Measurements from ENCODE around the gene GIMAP2.
"Not testable (repeated sequence)": the region's sequence is repeated elsewhere in the genome, so short reads cannot be mapped to it uniquely, and the experiment has no call there.

GIMAP2 gene

GRCh38 chr7:150676854-150677253 lies 8.7 kb upstream of the GIMAP2 start:
- DNase-seq (ENCODE audit: low spot score), result not testable (repeated sequence)

GRCh38 chr7:150678601-150679000 lies 6.9 kb upstream of the GIMAP2 start:
- not testable (repeated sequence) for DNase-seq (ENCODE audit: low spot score)

- not testable (repeated sequence) for DNase-seq (ENCODE audit: low spot score)
Observed at GRCh38 chr7:150680364-150680763, 5.1 kb upstream of the GIMAP2 start.

- no peak for DNase-seq (ENCODE audit: low spot score)
Observed at GRCh38 chr7:150686030-150686631, 625 bp downstream of the GIMAP2 start.

- DNase-seq (ENCODE audit: low spot score), result no peak
Observed at GRCh38 chr7:150688630-150689029, 3.1 kb downstream of the GIMAP2 start.

- DNase-seq (ENCODE audit: low spot score), result no peak
Observed at GRCh38 chr7:150695654-150696053, 10.1 kb downstream of the GIMAP2 start.

GRCh38 chr7:150703209-150703608 lies 17.7 kb downstream of the GIMAP2 start:
- DNase-seq (ENCODE audit: low spot score), result no peak

GRCh38 chr7:150715293-150715692 lies 29.8 kb downstream of the GIMAP2 start:
- DNase-seq (ENCODE audit: low spot score), result no peak

- no peak for DNase-seq (ENCODE audit: low spot score)
Observed at GRCh38 chr7:150715738-150716137, 30.2 kb downstream of the GIMAP2 start.

GRCh38 chr7:150716368-150716767 lies 30.9 kb downstream of the GIMAP2 start, which contains the start of gene GIMAP1:
Gene GIMAP1, plus strand, starts transcription at chr7:150716613. Its CDS starts 2,435 bp downstream, at chr7:150719048.
- DNase-seq (ENCODE audit: low spot score), result no peak

- no peak for DNase-seq (ENCODE audit: low spot score)
Observed at GRCh38 chr7:150716939-150717338, 31.4 kb downstream of the GIMAP2 start.

GRCh38 chr7:150717814-150718420 lies 32.4 kb downstream of the GIMAP2 start:
- DNase-seq (ENCODE audit: low spot score), result no peak

GRCh38 chr7:150719436-150719835 lies 33.9 kb downstream of the GIMAP2 start:
- DNase-seq (ENCODE audit: low spot score), result no peak

- DNase-seq (ENCODE audit: low spot score), result no peak
Observed at GRCh38 chr7:150719960-150720891, 34.7 kb downstream of the GIMAP2 start.

GRCh38 chr7:150721970-150722373 lies 36.5 kb downstream of the GIMAP2 start:
- DNase-seq (ENCODE audit: low spot score), result no peak

GRCh38 chr7:150722431-150722931 lies 37.0 kb downstream of the GIMAP2 start:
- no peak for DNase-seq (ENCODE audit: low spot score)

- DNase-seq (ENCODE audit: low spot score), result no peak
Observed at GRCh38 chr7:150723467-150723866, 38.0 kb downstream of the GIMAP2 start.

- DNase-seq (ENCODE audit: low spot score), result no peak
Observed at GRCh38 chr7:150727381-150727780, 41.9 kb downstream of the GIMAP2 start.

- no peak for DNase-seq (ENCODE audit: low spot score)
Observed at GRCh38 chr7:150728011-150728410, 42.5 kb downstream of the GIMAP2 start.

- no peak for DNase-seq (ENCODE audit: low spot score)
Observed at GRCh38 chr7:150728609-150729008, 43.1 kb downstream of the GIMAP2 start.

GRCh38 chr7:150731916-150732315 lies 46.4 kb downstream of the GIMAP2 start:
- no peak for DNase-seq (ENCODE audit: low spot score)

- no peak for DNase-seq (ENCODE audit: low spot score)
Observed at GRCh38 chr7:150732786-150733481, 47.4 kb downstream of the GIMAP2 start.
